ENCODE results near the gene PADI2.

Gene PADI2

DNA sequence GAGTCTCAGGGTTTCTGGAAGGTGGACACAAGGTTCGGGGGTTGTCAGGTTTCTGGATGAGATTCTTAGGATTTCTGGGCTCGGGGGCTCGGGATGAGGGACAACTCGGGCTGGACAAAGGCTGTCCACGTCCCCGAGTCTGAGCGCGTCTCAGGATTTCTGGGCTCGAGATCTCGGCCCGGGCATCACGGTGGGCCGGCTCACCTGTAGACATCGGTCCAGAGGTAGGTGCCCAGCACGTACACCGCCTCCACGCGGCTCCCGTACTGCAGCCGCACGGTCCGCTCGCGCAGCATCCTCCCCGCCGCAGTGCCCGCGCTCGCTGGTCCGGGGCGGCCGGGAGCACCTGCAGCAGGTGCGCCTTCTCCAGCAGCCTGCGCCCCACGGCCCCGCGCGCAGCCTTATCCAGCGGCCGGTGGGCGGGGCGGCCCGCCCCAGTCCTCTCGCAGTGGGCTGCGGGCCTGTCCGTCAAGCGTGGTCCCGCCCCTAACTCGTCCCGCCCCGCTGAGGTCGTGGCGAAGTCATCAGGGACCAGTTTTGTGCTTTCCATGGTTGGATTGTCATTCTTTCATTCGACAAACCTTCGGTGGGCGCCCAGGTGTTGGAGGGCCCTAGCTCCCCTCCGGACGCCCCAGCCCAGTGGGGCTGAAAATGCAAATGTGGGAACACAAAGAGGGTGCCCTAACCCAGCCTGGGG, at the start of gene PADI2:
PADI2 (minus strand) TSS at position 376 of the 697 bp plus-strand sequence; CDS start at position 296, 80 bp downstream.
- peak; percentile 24 to 61 (median 30) for DNase-seq (ENCODE audit: low read depth in 3 of 3)

DNA sequence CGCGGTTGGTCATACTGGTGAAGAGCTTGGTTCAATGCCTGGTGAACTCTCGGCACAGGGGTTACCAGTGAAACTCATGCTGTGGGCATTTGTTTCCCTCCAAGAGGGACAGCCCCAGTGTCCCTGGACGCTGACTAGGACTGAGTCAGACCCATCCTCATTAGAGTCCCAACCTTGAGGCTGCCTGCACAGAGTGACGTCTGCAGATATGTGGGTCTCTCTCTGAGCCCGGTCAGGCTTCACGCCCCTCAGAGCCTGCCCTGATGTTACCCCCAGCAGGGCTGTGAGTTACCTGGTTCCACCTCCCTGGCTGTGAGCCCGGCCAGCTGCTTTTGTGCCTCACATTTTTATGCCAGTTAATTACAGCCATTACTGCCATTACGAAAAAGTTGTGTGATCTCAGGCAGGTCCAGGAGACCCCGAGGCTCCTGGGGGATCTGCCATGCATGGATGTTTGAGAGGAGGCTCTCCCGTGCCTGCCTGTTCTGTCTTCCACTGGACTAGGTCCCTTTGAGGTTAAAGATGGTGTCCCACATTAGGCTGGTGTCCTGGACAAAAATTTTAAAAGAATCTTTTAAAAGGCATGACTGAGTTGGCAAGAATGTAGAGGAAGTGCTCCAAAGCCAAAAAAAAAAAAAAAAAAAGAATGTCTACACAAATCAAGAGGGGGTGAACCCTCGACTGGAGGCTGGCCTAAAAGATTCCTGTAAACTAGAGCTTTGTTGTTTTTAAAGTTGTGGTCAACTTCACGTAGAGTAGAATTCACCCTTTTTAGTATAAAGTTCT, 49.0 kb upstream of the PADI2 start:
- DNase-seq (ENCODE audit: low read depth in 3 of 3), result no peak

- DNase-seq (ENCODE audit: low read depth in 3 of 3), result no peak
Observed at GRCh38 chr1:17167786-17168090, 48.5 kb upstream of the PADI2 start.

GRCh38 chr1:17167041-17167785, 48.0 kb upstream of the PADI2 start:
- no peak for DNase-seq (ENCODE audit: low read depth in 3 of 3)

DNA sequence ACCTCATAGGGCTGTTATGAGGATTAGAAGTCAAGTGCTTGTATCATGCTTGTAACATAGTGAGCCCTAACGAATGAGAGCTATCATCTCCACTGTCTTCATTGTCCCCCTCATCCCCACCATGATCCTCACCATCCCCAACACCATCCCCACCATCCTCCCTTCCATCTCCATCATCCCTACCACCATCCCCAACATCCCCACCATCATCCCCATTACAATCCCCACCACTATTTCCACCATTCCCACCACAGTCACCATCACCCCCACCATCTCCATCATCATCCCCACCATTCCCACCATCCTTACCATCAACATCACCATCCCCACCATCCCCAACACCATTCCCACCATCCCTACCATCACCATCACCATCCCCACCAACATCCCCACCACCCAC, 46.6 kb upstream of the PADI2 start:
- no peak for DNase-seq (ENCODE audit: low read depth in 3 of 3)

GRCh38 chr1:17163789-17164666, 44.8 kb upstream of the PADI2 start:
- DNase-seq (ENCODE audit: low read depth in 3 of 3), result no peak

GRCh38 chr1:17163371-17163770, 44.1 kb upstream of the PADI2 start:
- no peak for DNase-seq (ENCODE audit: low read depth in 3 of 3)

DNA sequence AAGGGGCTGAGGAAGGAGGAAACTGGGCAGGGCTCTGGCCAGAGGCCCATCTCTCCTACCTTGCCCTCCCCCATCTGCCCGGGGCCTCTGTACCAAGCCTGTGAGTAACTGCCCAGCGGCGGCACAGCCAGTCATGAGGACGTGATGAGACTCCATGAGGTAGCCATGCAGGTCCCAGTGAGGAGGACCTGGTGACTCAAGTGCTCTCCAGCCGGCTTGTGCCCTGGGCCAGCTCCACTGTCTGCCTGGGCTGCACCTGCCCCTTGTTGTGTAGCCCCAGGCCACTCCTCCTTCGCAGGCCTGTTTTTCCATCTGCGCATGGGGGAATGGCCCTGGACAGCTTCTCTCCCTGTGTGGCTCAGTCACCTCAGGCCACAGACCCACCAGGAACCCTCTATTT, 43.7 kb upstream of the PADI2 start:
- no peak for DNase-seq (ENCODE audit: low read depth in 3 of 3)

DNA sequence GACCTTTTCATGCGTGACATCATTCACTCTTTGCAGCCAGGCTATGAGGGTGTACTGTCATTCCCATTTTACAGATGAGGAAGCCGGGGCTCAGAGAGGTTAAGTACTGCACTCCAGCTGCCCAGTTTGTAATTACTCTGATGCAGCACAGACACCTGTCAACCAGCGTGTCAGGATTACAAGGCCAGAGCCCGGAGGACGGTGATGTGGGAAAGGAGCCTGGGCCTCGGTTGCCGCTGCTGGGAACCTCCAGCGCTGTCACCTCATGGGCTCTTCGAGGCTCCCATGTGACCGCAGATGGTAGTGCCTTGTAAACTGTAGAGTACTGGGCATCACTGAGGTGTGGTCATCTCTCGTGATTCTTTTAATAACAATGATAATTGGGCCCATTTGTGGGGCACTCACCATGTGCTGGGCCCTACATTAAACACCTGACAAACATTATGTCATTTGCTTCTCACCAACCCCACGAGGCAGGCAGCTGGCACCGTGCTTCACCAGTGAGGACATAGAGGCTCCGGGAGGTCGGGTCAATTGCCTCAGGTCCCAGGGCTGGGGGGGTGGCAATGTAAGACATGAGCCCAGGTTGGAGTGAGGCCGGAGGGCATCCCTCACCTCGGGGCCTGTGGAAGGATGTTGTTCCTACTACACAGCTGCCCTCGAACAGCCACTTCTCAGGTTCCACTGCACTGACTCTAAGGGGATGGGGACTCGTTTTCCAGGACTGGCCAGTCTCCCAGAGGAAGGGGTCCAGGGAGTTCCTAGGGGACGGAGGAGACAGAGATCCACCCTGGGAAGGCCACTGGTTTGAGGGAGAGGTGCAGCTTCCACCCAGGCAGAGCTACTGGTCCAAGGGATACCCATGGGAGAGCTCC, 42.9 kb upstream of the PADI2 start:
- no peak for DNase-seq (ENCODE audit: low read depth in 3 of 3)

DNA sequence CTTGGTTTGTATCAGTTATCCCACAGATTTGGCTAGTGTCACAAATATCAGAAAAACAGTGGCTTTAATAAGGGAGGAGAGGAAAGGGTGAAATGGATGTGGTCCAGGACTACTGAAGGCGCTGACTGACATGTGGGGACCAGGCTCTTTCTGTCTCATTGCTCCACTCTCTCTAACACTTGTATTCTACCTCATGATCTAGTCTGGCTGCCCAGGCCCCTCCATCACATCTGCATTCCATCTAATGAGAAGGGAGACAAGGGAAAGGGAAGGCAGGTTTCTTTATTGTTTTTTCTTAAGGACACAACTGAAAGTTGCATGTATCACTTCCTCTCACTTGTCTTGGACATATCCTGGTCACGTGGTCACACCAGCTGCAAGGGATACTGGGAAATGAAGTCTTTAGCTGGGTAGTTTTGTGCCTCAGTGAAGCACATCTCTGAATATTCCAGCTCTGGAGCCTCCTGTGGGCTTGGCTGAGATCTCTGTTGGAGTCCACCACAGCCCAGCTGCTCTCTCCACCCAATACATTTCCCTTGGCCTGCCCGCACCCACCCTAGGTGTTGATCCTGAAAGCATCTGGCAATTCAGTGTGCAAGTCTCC, 42.0 kb upstream of the PADI2 start:
- DNase-seq (ENCODE audit: low read depth in 3 of 3), result no peak

DNA sequence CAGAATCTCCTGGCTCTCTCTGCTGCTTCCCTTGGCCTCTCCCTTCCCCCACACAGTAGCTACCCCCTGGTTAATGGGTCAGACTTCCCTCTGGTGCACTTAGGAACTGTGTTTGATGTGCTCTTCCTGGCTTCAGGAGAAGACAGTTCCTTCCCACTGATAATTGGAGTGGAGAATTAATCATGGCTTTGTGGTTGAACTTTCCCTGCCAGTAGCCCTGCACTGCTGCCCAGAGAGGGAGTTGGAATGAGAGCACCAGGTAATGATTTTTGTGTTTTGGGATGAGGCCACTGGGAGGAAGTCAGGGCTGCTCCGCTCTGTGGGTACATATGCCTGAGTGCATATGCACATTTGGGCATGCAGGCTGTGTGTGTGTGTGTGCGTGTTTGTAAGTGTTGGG, 39.7 kb upstream of the PADI2 start:
- no peak for DNase-seq (ENCODE audit: low read depth in 3 of 3)

- no peak for DNase-seq (ENCODE audit: low read depth in 3 of 3)
Observed at GRCh38 chr1:17156108-17156507, 36.9 kb upstream of the PADI2 start.

- DNase-seq (ENCODE audit: low read depth in 3 of 3), result no peak
Observed at GRCh38 chr1:17155257-17155920, 36.1 kb upstream of the PADI2 start.

DNA sequence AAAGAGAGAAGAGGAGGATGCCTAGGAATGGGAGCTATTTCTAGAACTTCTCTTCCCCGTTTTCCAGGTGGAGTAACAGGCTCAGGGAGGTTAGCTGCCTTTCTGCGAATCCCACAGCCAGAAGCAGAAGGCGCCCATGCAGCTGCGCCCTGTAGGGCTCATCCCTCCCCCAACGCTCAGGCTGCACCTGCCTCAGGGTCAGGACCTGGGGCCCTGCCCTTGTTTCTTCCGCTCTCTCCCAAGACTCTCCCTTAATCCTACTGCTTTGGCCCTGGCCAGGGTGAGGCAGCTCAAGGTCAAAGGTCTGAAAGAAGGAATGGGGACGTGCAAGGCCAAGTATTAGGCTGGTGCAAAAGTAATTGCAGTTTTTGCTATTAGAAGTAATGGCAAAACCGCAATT, 30.5 kb upstream of the PADI2 start:
- no peak for DNase-seq (ENCODE audit: low read depth in 3 of 3)

- DNase-seq (ENCODE audit: low read depth in 3 of 3), result no peak
Observed at GRCh38 chr1:17148950-17149608, 29.8 kb upstream of the PADI2 start.

DNA sequence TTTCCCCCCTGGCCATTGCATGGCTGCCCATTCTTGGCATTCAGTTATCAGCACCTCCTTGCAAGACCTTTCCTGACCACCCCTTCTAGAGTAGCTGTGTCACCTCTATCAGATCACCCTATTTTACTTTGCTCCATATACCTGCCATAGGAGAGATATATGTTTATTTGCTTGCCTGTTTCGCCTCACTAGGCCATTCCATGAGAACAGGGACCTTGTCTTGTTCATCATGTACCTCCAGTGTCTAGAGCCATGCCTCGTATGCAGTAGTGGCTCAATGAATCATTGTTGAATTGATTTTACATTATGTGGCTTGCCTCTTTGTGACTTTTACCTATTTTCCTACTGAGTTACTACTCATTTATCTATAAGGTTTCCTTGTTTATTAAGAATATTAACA, 26.4 kb upstream of the PADI2 start:
- no peak for DNase-seq (ENCODE audit: low read depth in 3 of 3)

GRCh38 chr1:17143760-17144159, 24.5 kb upstream of the PADI2 start:
- no peak for DNase-seq (ENCODE audit: low read depth in 3 of 3)

DNA sequence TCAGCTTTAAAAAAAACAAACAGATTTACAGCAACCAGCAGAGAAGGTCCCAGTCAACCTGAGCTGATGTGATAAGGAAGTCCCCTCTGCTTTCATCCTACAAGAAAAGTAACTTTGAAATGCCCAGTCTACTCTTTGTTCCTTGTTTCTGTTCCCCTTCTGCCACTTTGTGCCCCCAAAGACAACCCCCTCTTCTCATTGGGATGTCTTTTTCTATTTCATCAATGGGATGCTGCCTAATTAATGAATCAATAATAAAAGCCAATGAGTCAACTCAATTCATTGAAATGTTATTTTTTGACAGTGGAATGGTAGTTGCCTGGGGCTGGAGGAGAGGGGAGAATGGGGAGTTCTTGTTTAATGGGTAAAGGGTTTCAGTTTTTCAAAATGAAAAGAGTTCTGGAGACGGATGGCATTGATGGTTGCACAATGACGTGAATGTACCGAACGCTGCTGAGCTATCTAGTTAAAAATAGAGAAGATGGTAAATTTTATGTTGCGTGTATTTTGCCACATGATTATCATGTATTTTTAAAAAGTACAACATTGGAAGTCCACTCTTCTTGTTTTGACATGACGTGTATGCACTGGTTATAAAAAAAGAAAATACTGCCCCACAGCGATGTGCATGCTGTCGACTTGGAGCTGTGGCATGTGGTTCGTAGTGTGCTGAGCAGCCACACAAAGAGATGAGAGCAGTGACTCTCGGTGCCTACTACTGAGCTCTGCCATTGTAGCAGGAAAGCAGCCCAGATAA, 22.4 kb upstream of the PADI2 start:
- DNase-seq (ENCODE audit: low read depth in 3 of 3), result no peak

- no peak for DNase-seq (ENCODE audit: low read depth in 3 of 3)
Observed at GRCh38 chr1:17140279-17140678, 21.0 kb upstream of the PADI2 start.

Measured in stimulated activated CD4-positive, alpha-beta T cell treated with anti-CD3 and anti-CD28 coated beads, TNF-alpha, amount 100 ng/mL, for 24 hours (primary cell).